ENCODE data around the gene ZNF680.
"Not testable (repeated sequence)": the region's sequence is repeated elsewhere in the genome, so short reads cannot be mapped to it uniquely, and the experiment has no call there.

ZNF680 gene

DNA sequence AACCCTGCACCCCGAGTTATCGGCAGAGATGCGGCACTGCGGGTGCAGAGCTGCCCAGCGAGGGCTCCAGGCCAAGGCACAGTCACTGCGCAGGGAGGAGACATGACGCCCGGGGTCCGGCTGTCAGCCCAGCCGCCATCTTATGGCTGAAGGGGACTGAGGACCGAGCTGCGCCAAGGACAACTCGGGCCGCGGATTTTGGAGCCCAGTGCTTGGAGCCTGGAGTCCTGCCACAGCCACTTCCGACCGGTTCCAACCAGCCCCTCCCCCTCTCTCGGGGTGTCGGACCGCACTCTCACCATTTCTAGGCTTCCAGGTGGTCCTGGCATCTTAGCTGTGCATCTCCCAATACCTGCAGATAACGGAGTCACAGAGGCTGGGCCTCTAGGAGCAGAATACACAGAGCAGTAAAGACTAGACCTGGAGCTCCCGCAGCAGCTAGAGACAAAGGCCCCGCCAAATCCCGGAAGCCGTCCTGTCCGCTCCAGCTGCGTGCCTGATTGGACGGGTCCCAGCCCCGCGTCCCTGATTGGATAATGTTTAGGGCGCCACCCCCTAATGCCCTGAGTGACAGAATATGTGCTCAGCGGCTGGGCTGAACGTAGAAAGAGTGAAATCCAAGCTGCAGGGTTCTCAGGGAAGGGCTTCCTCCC lies at the start of gene ZNF680:
Gene ZNF680, minus strand, starts transcription at position 446 of the 653 bp plus-strand sequence. Its CDS starts 117 bp downstream, at position 329.
- peak; percentile 98 for DNase-seq (ENCODE audit: low read depth, low spot score)

DNA sequence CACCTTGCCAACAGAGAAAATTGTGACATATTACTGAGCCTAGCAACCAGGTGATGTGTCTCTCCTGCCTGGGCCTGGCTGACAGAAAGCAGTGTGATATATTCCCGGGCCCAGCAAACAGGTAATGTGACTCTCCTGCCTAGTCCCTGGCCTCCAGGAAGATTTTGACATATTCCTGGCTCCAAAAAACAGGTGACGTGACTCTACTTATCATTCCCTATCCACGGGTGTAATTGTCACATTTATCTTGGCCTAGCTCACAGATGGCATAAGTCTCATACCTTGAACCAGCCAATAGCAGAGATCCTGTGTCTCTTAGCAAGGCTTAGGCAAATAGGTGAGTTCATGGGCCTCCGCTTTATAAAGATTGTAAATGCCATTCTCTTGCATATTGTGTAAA lies 49.6 kb upstream of the ZNF680 start:
- no peak for DNase-seq (ENCODE audit: low read depth, low spot score)

DNA sequence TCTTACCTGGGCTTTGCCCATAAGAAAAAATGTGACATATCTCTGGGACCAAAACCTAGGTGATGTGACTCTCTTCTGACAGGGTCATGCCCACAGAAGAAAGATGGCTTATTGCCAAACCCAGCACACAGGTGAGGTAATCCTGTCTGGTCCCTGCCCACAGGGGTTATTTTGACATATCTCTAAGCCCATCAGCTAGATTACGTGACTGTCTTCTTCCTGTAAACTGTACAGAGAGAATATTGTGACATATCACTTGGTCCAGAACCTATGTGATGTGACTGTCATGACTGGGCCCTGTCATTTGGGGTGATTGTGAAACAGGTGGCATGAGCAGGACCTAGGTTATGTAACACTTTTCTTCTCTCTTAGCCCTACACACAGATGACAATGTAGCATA lies 48.8 kb upstream of the ZNF680 start:
- DNase-seq (ENCODE audit: low read depth, low spot score), result no peak

DNA sequence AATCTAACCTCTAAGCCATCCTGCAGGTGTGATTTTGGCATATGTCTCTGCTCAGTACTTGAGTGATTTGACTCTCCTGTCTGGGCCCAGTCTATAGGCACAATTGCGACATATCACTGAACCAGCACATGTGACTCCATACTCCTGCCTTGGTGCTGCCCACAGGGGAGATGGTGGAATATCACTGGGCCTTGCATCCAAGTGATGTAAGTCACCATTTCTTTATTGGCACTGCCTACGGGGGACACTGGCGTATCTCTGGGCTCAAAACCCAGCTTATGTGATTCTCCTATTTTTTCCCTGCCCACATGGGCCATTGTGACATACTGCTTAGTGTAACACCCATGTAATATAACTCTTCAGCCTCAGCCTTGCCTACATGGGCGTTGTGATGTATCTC lies 48.1 kb upstream of the ZNF680 start:
- no peak for DNase-seq (ENCODE audit: low read depth, low spot score)

DNA sequence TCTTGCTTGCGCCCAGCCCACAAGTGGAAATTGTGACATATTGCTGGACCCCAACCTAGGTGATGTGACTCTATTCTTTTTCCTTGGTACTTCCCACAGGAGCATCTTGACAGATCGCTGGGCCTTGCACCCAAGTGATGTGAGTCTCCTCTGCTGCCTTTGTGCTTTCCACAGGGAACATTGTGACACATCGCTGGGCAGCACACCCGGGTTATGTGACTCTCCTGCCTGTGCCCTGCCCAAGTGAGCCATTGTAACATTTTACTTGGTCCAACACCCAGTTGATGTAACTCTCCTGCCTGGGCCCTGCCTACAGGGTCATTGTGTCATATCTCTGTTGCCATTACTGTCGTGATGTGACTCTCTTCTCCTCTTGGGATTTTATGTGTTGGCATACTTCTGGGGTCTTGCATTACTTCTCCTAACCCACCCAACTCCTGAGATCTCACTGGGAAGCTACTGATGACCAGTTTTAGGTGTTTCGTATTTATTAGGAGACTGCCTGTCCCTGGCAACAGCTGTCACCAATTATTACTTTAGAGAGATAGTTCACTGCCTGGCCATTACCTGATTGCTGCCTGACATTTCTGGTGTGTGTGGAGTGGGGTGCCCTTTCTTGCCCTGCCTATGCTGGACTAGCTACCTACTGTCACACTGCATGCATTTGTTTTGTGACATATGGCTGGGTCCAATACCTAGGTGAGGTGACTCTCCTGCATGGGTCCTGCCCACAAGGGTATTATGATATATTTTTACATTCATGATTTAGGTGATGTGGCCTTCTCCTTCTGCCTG lies 45.4 kb upstream of the ZNF680 start:
- no peak for DNase-seq (ENCODE audit: low read depth, low spot score)

DNA sequence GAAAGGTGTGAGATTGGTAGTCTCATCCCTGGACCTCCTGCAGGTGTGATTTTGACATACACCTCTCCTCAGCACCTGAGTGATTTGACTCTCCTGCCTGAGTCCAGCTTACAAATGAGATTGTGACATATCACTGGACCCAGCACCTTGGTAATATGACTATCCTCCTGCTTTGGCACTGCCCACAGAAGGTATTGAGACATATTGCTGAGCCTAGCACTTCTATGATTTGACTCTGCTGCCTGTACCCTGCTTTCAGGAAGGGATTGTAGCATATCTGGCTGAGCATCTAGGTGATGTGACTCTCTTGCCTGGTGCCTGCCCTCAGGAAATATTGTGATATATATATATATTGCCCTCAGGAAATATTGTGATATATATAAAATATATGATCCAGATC lies 43.5 kb upstream of the ZNF680 start:
- no peak for DNase-seq (ENCODE audit: low read depth, low spot score)

DNA sequence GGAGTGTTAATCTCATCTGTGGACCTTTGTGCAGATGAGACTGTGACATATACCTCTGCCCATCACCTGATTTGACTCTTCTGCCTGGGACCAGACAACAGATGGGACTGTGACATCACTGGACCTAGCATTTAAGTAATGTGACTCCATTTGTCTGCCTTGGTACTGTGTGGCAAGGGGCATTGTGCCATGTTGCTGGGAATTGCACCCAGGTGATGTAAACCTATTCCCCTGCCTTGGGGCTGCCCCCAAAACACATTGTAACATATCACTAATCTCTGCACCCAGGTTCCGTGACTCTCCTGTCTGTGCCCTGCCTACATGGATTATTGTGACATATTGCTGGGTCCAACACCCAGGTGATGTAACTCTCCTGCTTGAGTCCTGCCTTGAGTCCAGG lies 40.4 kb upstream of the ZNF680 start:
- DNase-seq (ENCODE audit: low read depth, low spot score), result no peak

DNA sequence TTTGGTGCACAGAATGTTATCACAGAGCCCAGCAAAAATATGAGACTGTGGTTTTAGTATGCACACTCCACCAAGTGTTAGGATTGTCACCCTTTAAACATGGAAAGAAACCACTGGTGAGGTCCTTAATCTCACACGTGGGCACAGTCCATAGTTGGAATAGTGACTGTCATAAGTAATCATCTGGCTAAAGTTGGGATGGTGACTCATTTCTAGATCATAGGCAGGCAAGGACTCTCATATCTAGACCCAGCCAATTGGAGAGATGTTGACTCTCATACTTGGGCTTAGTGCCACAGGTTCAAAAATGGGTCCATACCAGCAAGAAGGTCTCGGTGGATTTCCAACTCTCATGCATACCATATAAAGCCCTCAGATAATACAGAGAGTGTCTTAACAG lies 39.6 kb upstream of the ZNF680 start:
- peak; percentile 37 for DNase-seq (ENCODE audit: low read depth, low spot score)

DNA sequence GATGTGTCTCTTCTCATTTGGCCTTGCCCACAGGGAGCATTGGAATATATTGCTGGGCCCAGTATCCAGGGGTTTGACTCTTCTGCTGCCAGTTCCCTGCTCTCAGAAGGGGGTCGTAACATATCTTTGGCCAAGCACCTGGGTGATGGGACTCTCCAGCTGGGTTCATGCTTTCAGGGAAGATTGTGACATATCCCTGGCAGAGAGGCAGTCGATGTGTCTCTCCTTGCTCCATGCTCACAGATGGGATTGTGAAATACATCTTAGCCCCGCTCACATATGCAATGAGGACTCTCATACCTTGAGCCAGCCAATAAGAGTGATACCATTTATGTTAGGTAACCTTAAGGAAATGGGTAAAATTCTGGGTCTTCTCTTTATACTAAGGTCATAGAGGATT lies 39.2 kb upstream of the ZNF680 start:
- DNase-seq (ENCODE audit: low read depth, low spot score), result no peak

DNA sequence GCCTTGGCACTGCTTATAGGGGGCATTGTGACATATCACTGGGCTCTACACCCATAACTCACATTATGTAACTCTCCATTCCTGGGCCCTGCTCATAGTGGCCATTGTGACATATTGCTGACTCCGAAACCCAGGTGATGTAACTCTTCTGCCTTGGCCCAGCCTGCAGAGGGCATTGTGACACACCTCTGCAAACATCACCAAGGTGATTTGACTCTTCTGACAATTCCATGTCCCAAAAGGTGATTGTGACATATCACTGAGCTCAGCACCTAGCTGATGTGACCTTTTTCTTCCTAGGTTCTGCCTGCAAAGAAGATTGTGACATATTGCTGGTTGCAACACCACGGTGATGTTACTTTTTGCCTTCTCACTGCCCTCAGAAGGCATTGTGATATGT lies 36.5 kb upstream of the ZNF680 start:
- DNase-seq (ENCODE audit: low read depth, low spot score), result no peak

DNA sequence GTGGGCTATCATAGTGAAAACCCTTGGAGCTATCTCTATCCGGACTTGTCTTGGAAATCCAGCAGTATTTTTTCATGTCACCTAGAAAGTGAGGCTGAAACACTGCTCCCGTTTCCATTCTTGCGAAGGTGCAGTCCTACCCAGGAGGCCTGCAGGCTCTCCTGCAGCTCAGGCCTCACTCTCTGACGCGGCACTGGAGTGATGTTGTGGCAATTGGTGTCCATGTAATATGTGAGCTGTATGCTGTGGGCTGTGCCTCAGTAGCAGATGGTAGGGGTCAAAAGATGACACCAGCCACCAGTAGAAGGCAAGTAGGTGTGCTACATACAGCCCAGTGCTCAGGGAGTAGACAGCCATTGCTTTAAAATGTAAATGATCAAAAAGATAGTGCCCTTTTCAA lies 28.1 kb upstream of the ZNF680 start:
- DNase-seq (ENCODE audit: low read depth, low spot score), result no peak

DNA sequence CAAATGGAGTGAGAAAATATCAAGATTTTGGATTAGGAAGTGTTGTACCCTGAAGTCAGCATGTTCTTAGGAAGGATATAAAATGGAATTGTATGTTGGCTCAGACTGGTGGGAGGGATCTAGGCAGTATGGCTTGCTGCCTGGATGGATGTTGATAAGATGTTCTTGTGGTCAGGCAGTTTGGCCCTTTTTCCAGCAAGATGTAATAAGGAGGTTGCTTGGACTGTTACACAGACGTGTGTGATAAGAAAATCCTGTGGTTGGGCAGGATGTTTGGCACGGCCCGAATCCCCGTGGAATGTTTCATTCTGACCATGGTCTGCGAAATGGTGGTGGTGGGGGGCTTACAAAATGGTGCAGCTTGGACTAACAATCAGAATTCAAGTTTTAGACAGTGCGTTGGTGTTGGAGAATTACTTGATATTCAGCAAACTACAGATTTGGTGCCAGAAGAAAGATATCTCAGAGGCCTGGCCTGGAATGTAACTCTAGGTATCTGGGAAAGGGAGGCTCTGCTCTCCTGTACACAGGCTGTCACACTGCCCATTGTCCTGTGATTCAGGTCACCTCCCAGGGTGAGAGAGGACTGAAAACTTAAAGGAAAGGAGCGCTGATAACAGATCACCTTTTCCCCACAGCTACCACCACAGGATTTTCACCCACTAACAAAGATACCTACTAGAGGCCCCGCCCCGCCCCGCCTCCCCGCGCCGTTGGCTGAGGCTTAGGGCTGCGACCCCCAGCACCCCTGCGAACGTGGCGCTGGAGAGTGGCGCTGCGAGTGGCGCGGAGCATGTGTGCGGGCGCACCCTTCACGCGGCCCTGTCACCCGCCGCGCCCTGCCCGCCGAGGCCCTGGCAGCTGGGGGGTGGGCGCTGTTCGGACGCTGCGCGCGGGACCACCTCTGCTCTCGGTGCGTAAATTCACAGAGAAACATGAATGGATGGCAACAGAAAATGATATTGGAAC lies 19.3 kb upstream of the ZNF680 start:
- peak; percentile 90 for DNase-seq (ENCODE audit: low read depth, low spot score)

DNA sequence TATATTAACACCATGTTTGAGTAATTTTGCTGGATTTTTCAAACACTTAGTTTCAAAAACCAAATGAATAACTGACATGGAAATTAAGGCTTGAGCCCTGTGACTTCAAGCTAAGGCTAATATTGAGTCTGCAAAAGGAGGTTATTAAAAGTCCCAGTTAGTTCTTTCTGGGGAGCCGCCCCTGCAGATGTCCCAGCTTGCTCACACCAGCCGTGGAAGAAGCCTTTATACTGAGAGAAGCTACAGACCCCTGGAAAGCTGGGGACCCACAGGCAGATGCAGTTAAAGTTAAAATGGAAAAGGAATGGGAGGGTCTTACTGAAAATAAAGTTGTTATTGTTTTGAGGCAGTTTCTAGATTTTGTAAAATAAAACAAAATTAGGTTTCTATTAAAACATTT lies 18.5 kb upstream of the ZNF680 start:
- DNase-seq (ENCODE audit: low read depth, low spot score), result no peak

DNA sequence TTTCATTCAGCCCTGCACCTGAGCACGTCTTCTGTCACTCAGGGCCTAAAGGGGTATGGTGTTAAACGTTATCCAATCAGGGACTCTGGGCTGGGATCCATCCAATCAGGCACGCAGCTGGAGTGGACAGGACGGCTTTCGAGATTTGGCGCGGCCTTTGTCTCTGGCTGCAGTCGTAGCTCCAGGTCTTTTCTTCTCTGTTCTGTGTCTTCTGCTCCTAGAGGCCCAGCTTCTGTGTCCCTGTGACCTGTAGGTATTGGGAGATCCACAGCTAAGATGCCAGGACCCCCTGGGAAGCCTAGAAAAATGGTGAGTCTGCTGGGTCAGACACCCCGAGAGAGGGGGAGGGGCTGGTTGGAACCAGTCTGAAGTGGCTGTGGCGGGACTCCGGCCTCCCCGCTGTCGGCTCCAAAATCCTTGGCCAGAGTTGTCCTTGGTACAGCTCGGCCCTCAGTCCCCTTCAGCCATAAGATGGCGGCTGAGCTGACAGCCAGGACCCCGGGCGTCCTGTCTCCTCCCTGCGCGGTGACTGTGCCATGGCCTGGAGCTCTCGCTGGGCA lies 11.7 kb upstream of the ZNF680 start:
- DNase-seq (ENCODE audit: low read depth, low spot score), result peak; percentile 77

DNA sequence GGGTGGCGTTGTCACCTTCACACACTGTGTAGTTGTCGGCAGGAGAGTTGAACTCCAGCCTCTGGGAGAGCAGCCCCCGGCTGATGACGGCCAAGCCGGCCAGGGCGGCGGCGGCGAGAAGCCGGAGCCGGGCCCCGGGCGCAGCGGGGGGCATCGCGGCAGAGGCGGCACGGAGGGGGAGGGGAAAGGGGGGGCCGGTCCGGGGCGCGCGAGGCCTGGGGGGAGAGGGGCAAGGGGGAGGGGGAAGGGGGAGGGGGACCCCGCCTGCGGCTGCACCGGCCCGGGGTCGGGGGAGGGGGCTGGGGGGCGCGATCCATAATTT lies 7.4 kb upstream of the ZNF680 start:
- not testable (repeated sequence) for DNase-seq (ENCODE audit: low read depth, low spot score)

DNA sequence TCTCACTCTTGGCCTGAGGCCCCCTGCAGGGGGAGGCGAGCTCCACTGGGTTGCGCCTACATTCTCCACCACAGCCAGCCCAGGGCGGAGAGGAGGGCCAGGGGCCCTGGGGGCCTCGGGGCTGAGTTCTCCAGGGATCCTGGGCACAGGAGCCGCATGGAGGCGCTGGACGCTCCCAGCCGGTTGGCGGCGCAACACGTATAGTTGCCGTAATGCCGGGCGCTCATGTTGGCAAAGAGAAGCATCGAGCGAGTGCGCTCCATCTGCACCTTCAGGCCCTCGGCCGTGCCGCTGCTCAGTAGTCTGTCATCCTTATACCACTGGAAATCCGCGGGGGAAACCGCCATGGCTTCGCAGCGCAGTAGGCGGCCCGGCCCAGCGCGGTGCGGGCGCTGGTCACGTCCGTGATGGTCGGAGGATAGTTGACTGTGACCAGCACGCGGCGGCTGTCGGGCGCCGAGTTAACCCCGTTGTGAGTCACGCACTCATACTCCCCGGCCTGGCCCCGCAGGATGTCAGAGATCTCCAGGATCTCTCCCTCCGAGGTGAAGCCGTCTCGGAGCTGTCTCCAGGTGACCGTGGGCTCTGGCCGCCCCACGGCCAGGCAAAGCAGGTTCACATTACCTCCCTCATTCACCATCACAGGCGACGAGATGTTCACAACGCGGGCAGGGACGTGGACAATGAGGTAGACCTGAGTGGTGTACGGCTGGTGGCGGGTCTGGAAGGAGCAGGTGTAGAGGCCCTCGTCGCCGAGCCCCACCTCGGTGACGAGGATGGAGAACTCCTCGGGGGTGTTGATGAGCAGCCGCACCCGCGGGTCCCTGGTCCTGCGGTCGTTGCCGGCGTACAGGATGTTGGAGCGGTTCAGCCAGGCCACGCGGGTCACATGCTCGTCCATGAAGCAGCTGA lies 6.8 kb upstream of the ZNF680 start:
- DNase-seq (ENCODE audit: low read depth, low spot score), result peak; percentile 64

DNA sequence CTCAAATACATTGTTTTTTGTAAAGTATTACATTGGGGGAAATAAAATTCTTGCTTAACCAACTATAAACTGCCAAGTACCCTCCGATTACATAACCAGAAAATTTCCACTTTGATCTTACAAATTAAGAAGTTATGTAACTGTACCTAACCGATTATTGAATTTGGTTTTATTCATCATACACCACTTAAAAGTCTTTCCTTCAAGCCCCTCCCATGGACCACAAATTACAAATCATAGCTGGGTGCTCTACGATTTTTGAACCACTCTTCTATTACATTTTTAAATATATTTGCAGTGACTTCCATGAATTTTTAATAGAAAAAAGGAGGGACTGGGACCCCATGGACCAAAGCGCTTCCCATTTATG lies 630 bp downstream of the ZNF680 start:
- DNase-seq (ENCODE audit: low read depth, low spot score), result no peak

DNA sequence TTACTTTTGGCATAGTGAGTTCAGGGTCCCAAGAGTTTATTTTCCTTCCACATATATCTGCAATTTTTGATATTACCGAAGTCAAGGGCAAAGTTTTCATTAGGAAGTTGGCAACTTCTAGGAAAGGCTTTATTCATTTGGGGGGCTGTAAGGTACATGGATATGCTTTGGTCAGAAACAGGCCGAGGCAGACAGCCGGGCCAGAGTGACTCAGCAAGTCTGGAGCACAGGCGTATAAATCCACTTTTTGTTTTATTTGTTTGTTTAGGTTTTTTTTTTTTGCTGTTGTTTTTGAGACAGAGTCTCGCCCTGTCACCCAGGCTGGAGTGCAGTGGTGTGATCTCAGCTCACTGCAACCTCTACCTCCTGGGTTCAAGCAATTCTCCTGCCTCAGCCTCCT lies 3.7 kb downstream of the ZNF680 start:
- DNase-seq (ENCODE audit: low read depth, low spot score), result peak; percentile 63

DNA sequence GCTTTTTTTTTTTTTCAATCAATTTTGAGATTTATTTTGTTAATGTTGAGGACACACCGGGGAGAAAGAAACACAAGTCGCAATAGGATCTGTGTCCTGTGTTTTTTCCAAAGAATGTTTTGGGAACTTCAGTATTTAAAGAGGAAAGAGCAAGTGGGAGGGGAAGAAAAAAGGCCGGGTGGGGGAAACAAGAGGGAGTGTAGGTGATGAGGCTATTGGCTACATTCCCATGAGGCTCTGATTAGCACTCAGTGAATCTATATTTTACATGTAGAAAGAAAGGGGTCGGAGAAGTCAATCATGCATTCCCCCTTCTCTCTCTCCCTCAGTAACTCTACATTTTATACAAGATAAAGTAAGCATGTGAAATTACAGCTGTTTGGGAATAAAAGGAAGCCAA lies 4.1 kb downstream of the ZNF680 start:
- peak; percentile 26 for DNase-seq (ENCODE audit: low read depth, low spot score)

DNA sequence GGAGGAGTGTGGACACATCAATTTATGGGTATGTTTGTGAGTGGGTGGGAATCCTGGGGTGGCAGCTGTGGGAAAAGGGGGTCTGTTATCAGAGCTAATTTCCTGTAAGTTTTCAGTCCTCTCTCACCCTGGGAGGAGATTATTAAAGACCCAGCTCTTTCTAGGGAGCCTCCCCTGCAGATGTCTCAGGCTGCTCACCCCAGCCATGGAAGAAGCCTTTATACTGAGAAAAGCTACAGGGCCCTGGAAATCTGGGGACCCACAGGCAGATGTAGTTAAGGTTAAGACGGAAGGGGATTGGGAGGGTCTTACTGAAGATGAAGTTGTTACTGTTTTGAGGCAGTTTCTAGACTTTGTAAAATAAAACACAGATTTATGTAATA lies 4.6 kb downstream of the ZNF680 start:
- no peak for DNase-seq (ENCODE audit: low read depth, low spot score)

All from astrocyte of the hippocampus (primary cell).